Smooth muscle cell (in vitro differentiated cells): Measurements from ENCODE around the gene KRT28. TPM values are rescaled to one million over a fixed set of nuclear protein-coding genes. Genes with fewer than 3 reads are reported as not detected.

Experiments used
- DNase-seq: peaks from one replicate; lab custom pipeline; 2025; ENCODE audit not compliant: unreplicated experiment; lab: John Stamatoyannopoulos, UW
- H2AFZ ChIP-seq: fragments of 200-600 bp; sonication (generic); 2 replicates; pipeline ENCODE4 v1.6.0; 2016; ENCODE audit warnings: antibody characterized with exemption, low read depth, mild to moderate bottlenecking
- H3F3A ChIP-seq: fragments of 200-600 bp; sonication (generic); 2 replicates; pipeline ENCODE4 v1.6.0; 2017; ENCODE audit warnings: antibody characterized with exemption, low read depth
- H3K27ac ChIP-seq: fragments of 200-600 bp; sonication (generic); 2 replicates; pipeline ENCODE4 v1.5.1; 2016; ENCODE audit warnings: low read depth, mild to moderate bottlenecking
- H3K27me3 ChIP-seq: fragments of 200-600 bp; sonication (generic); 2 replicates; pipeline ENCODE4 v1.6.1; 2016; ENCODE audit warnings: low read depth, mild to moderate bottlenecking
- H3K36me3 ChIP-seq: fragments of 200-600 bp; sonication (generic); 2 replicates; pipeline ENCODE4 v1.5.1; 2016; ENCODE audit warnings: low read depth
- H3K4me1 ChIP-seq: fragments of 200-600 bp; sonication (generic); 2 replicates; pipeline ENCODE4 v1.5.1; 2016; ENCODE audit warnings: low read depth
- H3K4me2 ChIP-seq: fragments of 200-600 bp; sonication (generic); 2 replicates; pipeline ENCODE4 v1.6.0; 2016; ENCODE audit warnings: mild to moderate bottlenecking
- H3K4me3 ChIP-seq: fragments of 200-600 bp; sonication (generic); 2 replicates; pipeline ENCODE4 v1.5.1; 2016; ENCODE audit warnings: mild to moderate bottlenecking
- H3K79me2 ChIP-seq: fragments of 200-600 bp; sonication (generic); 2 replicates; pipeline ENCODE4 v1.6.0; 2016; ENCODE audit warnings: low read depth, mild to moderate bottlenecking
- H3K9ac ChIP-seq: fragments of 200-600 bp; sonication (generic); 2 replicates; pipeline ENCODE4 v1.6.0; 2016; ENCODE audit warnings: low read depth
- H3K9me3 ChIP-seq: fragments of 200-600 bp; sonication (generic); replicated peaks from 2 replicates; pipeline ENCODE4 v1.5.1; 2016; ENCODE audit warnings: low read depth
- H4K20me1 ChIP-seq: fragments of 200-600 bp; sonication (generic); 2 replicates; pipeline ENCODE4 v1.6.0; 2016; ENCODE audit warnings: low read depth
- CTCF ChIP-seq: fragments of 200-600 bp; sonication (generic); IDR thresholded peaks from 2 replicates; pipeline ENCODE4 v1.5.1; 2017; ENCODE audit warnings: borderline replicate concordance, mild to moderate bottlenecking, antibody characterized with exemption; ENCODE audit not compliant: insufficient read depth, poor library complexity, severe bottlenecking
- WGBS: methylation state at CpG from one replicate; pipeline ENCODE4 v1.1.7; 2016; ENCODE audit warnings: low lambda C conversion rate; 5-methylcytosine and 5-hydroxymethylcytosine counted together
- polyA plus RNA-seq: library from polyadenylated mRNA; unstranded; fragments of >200 nt; fragmentation: Nextera tagmentation; extraction: Ambion mirVana; gene quantifications from 2 replicates; pipeline ENCODE4 v1.2.1, GENCODE V29; 2016
- total RNA-seq: library from RNA; depleted of rRNA; stranded (reverse); fragments of >200 nt; gene quantifications from 2 replicates; pipeline ENCODE4 v1.2.3, GENCODE V29; 2014

KRT28 gene
- total and polyA plus RNA-seq, 2 experiments from 2014 or later = not detected

- no peak for TF ChIP-seq CTCF
Observed at GRCh38 chr17:40813804-40814203, 14.0 kb upstream of the KRT28 start.

GRCh38 chr17:40812639-40813038 lies 12.9 kb upstream of the KRT28 start:
- H3K4me2 ChIP-seq = no peak overlapping the region
- no peaks in the 10 kb centered on the region for H3K9me3 ChIP-seq
- H3K4me1 ChIP-seq = no peaks in the 10 kb centered on the region
- H3K27ac ChIP-seq = no peak overlapping the region
- no peak overlapping the region for H3K9ac ChIP-seq
- H3K27me3 ChIP-seq = peaks cover 58% of the 10 kb centered on the region
- DNase-seq = no peak
- no peak for TF ChIP-seq CTCF
- H3K4me3 ChIP-seq = no peak overlapping the region
- no peaks in the 10 kb centered on the region for H3K36me3 ChIP-seq
- 85% methylated on average over 3 of the region's 3 CpGs for WGBS
- no peak overlapping the region for H2AFZ ChIP-seq
- no peaks in the 10 kb centered on the region for H4K20me1 ChIP-seq
- peaks cover under 1% of the 10 kb centered on the region for H3F3A ChIP-seq
- H3K79me2 ChIP-seq = no peaks in the 10 kb centered on the region

More at GRCh38 chr17:40813804-40814203, 14.0 kb upstream of the KRT28 start:
- Histone ChIP-seq H3K4me2 (no peak overlapping the region), H3K36me3 (no peaks in the 10 kb centered on the region), H3K27me3 (peaks cover 47% of the 10 kb centered on the region), H3K79me2 (no peaks in the 10 kb centered on the region), H3K27ac (no peak overlapping the region), H3F3A (peaks cover 3% of the 10 kb centered on the region), H3K4me1 (peaks cover 7% of the 10 kb centered on the region), H4K20me1 (no peaks in the 10 kb centered on the region), H3K9ac (no peak overlapping the region), H2AFZ (no peak overlapping the region), H3K9me3 (no peaks in the 10 kb centered on the region), H3K4me3 (no peak overlapping the region)
- 56% methylated on average over 4 of the region's 4 CpGs for WGBS
- no peak for DNase-seq

- H3K27ac ChIP-seq = no peak overlapping the region
- DNase-seq = no peak
- TF ChIP-seq CTCF = no peak
- WGBS = 61% methylated on average over 6 of the region's 6 CpGs
- no peaks in the 10 kb centered on the region for H3K79me2 ChIP-seq
- H3K4me1 ChIP-seq = no peaks in the 10 kb centered on the region
- no peaks in the 10 kb centered on the region for H3K36me3 ChIP-seq
- H3K4me3 ChIP-seq = no peak overlapping the region
- H3K9me3 ChIP-seq = no peaks in the 10 kb centered on the region
- no peak overlapping the region for H3K9ac ChIP-seq
- H3K4me2 ChIP-seq = no peak overlapping the region
- peaks cover 80% of the 10 kb centered on the region for H3K27me3 ChIP-seq
- H3F3A ChIP-seq = no peaks in the 10 kb centered on the region
- H4K20me1 ChIP-seq = no peaks in the 10 kb centered on the region
- H2AFZ ChIP-seq = no peak overlapping the region
Observed at GRCh38 chr17:40810494-40810893, 10.7 kb upstream of the KRT28 start.

- no peaks in the 10 kb centered on the region for H3K4me1 ChIP-seq
- H2AFZ ChIP-seq = no peak overlapping the region
- H3F3A ChIP-seq = no peaks in the 10 kb centered on the region
- no peak overlapping the region for H3K4me2 ChIP-seq
- H3K27me3 ChIP-seq = peaks cover 86% of the 10 kb centered on the region
- H3K9me3 ChIP-seq = no peaks in the 10 kb centered on the region
- H3K36me3 ChIP-seq = no peaks in the 10 kb centered on the region
- no peaks in the 10 kb centered on the region for H3K79me2 ChIP-seq
- H3K27ac ChIP-seq = no peak overlapping the region
- no peak for TF ChIP-seq CTCF
- 72% methylated on average over 2 of the region's 2 CpGs for WGBS
- no peaks in the 10 kb centered on the region for H4K20me1 ChIP-seq
- DNase-seq = no peak
- no peak overlapping the region for H3K4me3 ChIP-seq
- H3K9ac ChIP-seq = no peak overlapping the region
Observed at GRCh38 chr17:40809721-40810421, 10.1 kb upstream of the KRT28 start.
